ENCODE data around the gene CASP10. TPM values are rescaled to one million over a fixed set of nuclear protein-coding genes. Genes with fewer than 3 reads are reported as not detected.
A peak's percentile ranks its signal among the peaks of the same experiment; 100 is the strongest.

Gene CASP10
- total RNA-seq, 1 donor from 2014 or later, result 3.6 TPM

GRCh38 chr2:201242571-201243277 lies 59.8 kb downstream of the CASP10 start:
- Mint-ChIP-seq H3K36me3 (no peaks in the 10 kb centered on the region), H3K27me3 (no peaks in the 10 kb centered on the region), H3K9me3 (no peaks in the 10 kb centered on the region), H3K27ac (no peak overlapping the region), H3K4me3 (no peak overlapping the region), H3K4me1 (ENCODE audit: unreplicated experiment) (no peaks in the 10 kb centered on the region)
- no peak for TF ChIP-seq CTCF (conservative IDR thresholded peaks at IDR 0.05)
- no peak for DNase-seq (ENCODE audit: extremely low spot score, unreplicated experiment)

- no peak overlapping the region for H3K27ac Mint-ChIP-seq
These were observed 61.9 kb downstream of the CASP10 start for GRCh38 chr2:201244829-201245228.

GRCh38 chr2:201246280-201246679 lies 63.3 kb downstream of the CASP10 start:
- H3K9me3 Mint-ChIP-seq, result peaks cover 4% of the 10 kb centered on the region
- no peak overlapping the region for H3K27ac Mint-ChIP-seq
- no peaks in the 10 kb centered on the region for H3K4me1 Mint-ChIP-seq (ENCODE audit: unreplicated experiment)
- H3K27me3 Mint-ChIP-seq, result peaks cover 4% of the 10 kb centered on the region
- H3K36me3 Mint-ChIP-seq, result no peaks in the 10 kb centered on the region
- DNase-seq (ENCODE audit: extremely low spot score, unreplicated experiment), result peak; percentile 24
- no peak overlapping the region for H3K4me3 Mint-ChIP-seq
- TF ChIP-seq CTCF (conservative IDR thresholded peaks at IDR 0.05), result no peak

More at GRCh38 chr2:201244829-201245228, 61.9 kb downstream of the CASP10 start:
- Mint-ChIP-seq H3K36me3 (no peaks in the 10 kb centered on the region), H3K4me3 (no peak overlapping the region), H3K9me3 (no peaks in the 10 kb centered on the region), H3K4me1 (ENCODE audit: unreplicated experiment) (no peaks in the 10 kb centered on the region), H3K27me3 (peaks cover under 1% of the 10 kb centered on the region)
- no peak for TF ChIP-seq CTCF (conservative IDR thresholded peaks at IDR 0.05)
- peak; percentile 15 for DNase-seq (ENCODE audit: extremely low spot score, unreplicated experiment)

- Mint-ChIP-seq H3K4me1 (ENCODE audit: unreplicated experiment) (no peaks in the 10 kb centered on the region), H3K27ac (no peak overlapping the region)
- no peak for TF ChIP-seq CTCF (conservative IDR thresholded peaks at IDR 0.05)
These were observed 65.4 kb downstream of the CASP10 start for GRCh38 chr2:201248288-201248844.

GRCh38 chr2:201249889-201250288 lies 66.9 kb downstream of the CASP10 start:
- Mint-ChIP-seq H3K4me3 (no peak overlapping the region), H3K9me3 (peaks cover 4% of the 10 kb centered on the region), H3K4me1 (ENCODE audit: unreplicated experiment) (no peaks in the 10 kb centered on the region), H3K27ac (no peak overlapping the region), H3K36me3 (no peaks in the 10 kb centered on the region), H3K27me3 (peaks cover 7% of the 10 kb centered on the region)
- DNase-seq (ENCODE audit: extremely low spot score, unreplicated experiment), result no peak
- no peak for TF ChIP-seq CTCF (conservative IDR thresholded peaks at IDR 0.05)

More at GRCh38 chr2:201248288-201248844, 65.4 kb downstream of the CASP10 start:
- no peaks in the 10 kb centered on the region for H3K36me3 Mint-ChIP-seq
- DNase-seq (ENCODE audit: extremely low spot score, unreplicated experiment), result no peak
- peaks cover 7% of the 10 kb centered on the region for H3K27me3 Mint-ChIP-seq
- H3K4me3 Mint-ChIP-seq, result no peak overlapping the region
- peaks cover 4% of the 10 kb centered on the region for H3K9me3 Mint-ChIP-seq
